ENCODE measurements around the gene ANO10. TPM values are rescaled to one million over a fixed set of nuclear protein-coding genes. Genes with fewer than 3 reads are reported as not detected.
"Not testable (repeated sequence)": the region's sequence is repeated elsewhere in the genome, so short reads cannot be mapped to it uniquely, and the experiment has no call there.

The ANO10 gene
- total RNA-seq, 1 donor from 2014 or later, result 4.2 TPM

- Mint-ChIP-seq H3K9me3 (peaks cover 10% of the 10 kb centered on the region), H3K27me3 (ENCODE audit: insufficient read depth) (peaks cover 8% of the 10 kb centered on the region), H3K27ac (no peak overlapping the region), H3K36me3 (ENCODE audit: low read depth) (no peaks in the 10 kb centered on the region), H3K4me3 (no peak overlapping the region), H3K4me1 (ENCODE audit: low read depth) (no peaks in the 10 kb centered on the region)
- DNase-seq (ENCODE audit: low spot score), result no peak
- intact Hi-C loops (cut with micrococcal nuclease), result no loop called here
Measured at GRCh38 chr3:43468133-43468532, 153.7 kb downstream of the ANO10 start.

- no peaks in the 10 kb centered on the region for H3K4me1 Mint-ChIP-seq (ENCODE audit: low read depth)
- H3K27me3 Mint-ChIP-seq (ENCODE audit: insufficient read depth), result peaks cover 10% of the 10 kb centered on the region
- H3K9me3 Mint-ChIP-seq, result peaks cover 13% of the 10 kb centered on the region
- H3K4me3 Mint-ChIP-seq, result no peak overlapping the region
- no peak for DNase-seq (ENCODE audit: low spot score)
- intact Hi-C loops (cut with micrococcal nuclease), result no loop called here
- no peaks in the 10 kb centered on the region for H3K36me3 Mint-ChIP-seq (ENCODE audit: low read depth)
- no peak overlapping the region for H3K27ac Mint-ChIP-seq
Measured at GRCh38 chr3:43465109-43465508, 156.7 kb downstream of the ANO10 start.

- H3K9me3 Mint-ChIP-seq, result peaks cover 13% of the 10 kb centered on the region
- H3K4me3 Mint-ChIP-seq; DNase-seq (ENCODE audit: low spot score); intact Hi-C loops (cut with micrococcal nuclease); H3K36me3 Mint-ChIP-seq (ENCODE audit: low read depth); H3K27me3 Mint-ChIP-seq (ENCODE audit: insufficient read depth); H3K27ac Mint-ChIP-seq; H3K4me1 Mint-ChIP-seq (ENCODE audit: low read depth): not testable (repeated sequence)
Measured at GRCh38 chr3:43462566-43462965, 159.2 kb downstream of the ANO10 start.

GRCh38 chr3:43461345-43461744 is 160.5 kb downstream of the ANO10 start:
- Mint-ChIP-seq H3K4me1 (ENCODE audit: low read depth) (no peaks in the 10 kb centered on the region), H3K9me3 (peaks cover 13% of the 10 kb centered on the region), H3K36me3 (ENCODE audit: low read depth) (no peaks in the 10 kb centered on the region), H3K4me3 (no peak overlapping the region), H3K27ac (no peak overlapping the region), H3K27me3 (ENCODE audit: insufficient read depth) (peaks cover 4% of the 10 kb centered on the region)
- intact Hi-C loops (cut with micrococcal nuclease), result no loop called here
- DNase-seq (ENCODE audit: low spot score), result no peak

- H3K36me3 Mint-ChIP-seq (ENCODE audit: low read depth); H3K9me3 Mint-ChIP-seq; H3K4me1 Mint-ChIP-seq (ENCODE audit: low read depth); H3K27me3 Mint-ChIP-seq (ENCODE audit: insufficient read depth); DNase-seq (ENCODE audit: low spot score); intact Hi-C loops (cut with micrococcal nuclease); H3K4me3 Mint-ChIP-seq; H3K27ac Mint-ChIP-seq: not testable (repeated sequence)
Measured at GRCh38 chr3:43457038-43457437, 164.8 kb downstream of the ANO10 start.

GRCh38 chr3:43455233-43455632 is 166.6 kb downstream of the ANO10 start:
- intact Hi-C loops (cut with micrococcal nuclease), result no loop called here
- no peak for DNase-seq (ENCODE audit: low spot score)
- Mint-ChIP-seq H3K4me1 (ENCODE audit: low read depth) (no peaks in the 10 kb centered on the region), H3K27me3 (ENCODE audit: insufficient read depth) (peaks cover under 1% of the 10 kb centered on the region), H3K27ac (no peak overlapping the region), H3K4me3 (no peak overlapping the region), H3K9me3 (no peaks in the 10 kb centered on the region), H3K36me3 (ENCODE audit: low read depth) (no peaks in the 10 kb centered on the region)

GRCh38 chr3:43453981-43454380 is 167.8 kb downstream of the ANO10 start:
- Mint-ChIP-seq H3K4me3 (no peak overlapping the region), H3K9me3 (no peaks in the 10 kb centered on the region), H3K27ac (no peak overlapping the region), H3K4me1 (ENCODE audit: low read depth) (no peaks in the 10 kb centered on the region), H3K27me3 (ENCODE audit: insufficient read depth) (peaks cover 2% of the 10 kb centered on the region), H3K36me3 (ENCODE audit: low read depth) (no peaks in the 10 kb centered on the region)
- intact Hi-C loops (cut with micrococcal nuclease), result no loop called here
- no peak for DNase-seq (ENCODE audit: low spot score)

- intact Hi-C loops (cut with micrococcal nuclease), result no loop called here
- H3K27ac Mint-ChIP-seq, result no peak overlapping the region
- no peaks in the 10 kb centered on the region for H3K9me3 Mint-ChIP-seq
- peaks cover 2% of the 10 kb centered on the region for H3K27me3 Mint-ChIP-seq (ENCODE audit: insufficient read depth)
- H3K4me3 Mint-ChIP-seq, result no peak overlapping the region
- H3K36me3 Mint-ChIP-seq (ENCODE audit: low read depth), result no peaks in the 10 kb centered on the region
- peaks cover 11% of the 10 kb centered on the region for H3K4me1 Mint-ChIP-seq (ENCODE audit: low read depth)
- no peak for DNase-seq (ENCODE audit: low spot score)
Measured at GRCh38 chr3:43451670-43452254, 170.0 kb downstream of the ANO10 start.

- Mint-ChIP-seq H3K9me3 (no peaks in the 10 kb centered on the region), H3K27ac (no peak overlapping the region), H3K4me1 (ENCODE audit: low read depth) (peaks cover 11% of the 10 kb centered on the region), H3K36me3 (ENCODE audit: low read depth) (no peaks in the 10 kb centered on the region), H3K27me3 (ENCODE audit: insufficient read depth) (peaks cover 2% of the 10 kb centered on the region), H3K4me3 (no peak overlapping the region)
- DNase-seq (ENCODE audit: low spot score), result no peak
- intact Hi-C loops (cut with micrococcal nuclease), result loop anchor here (2.0 kb wide), 1 partner anchor 157 kb away; no protein-coding TSS in a partner anchor
Measured at GRCh38 chr3:43448098-43448497, 173.7 kb downstream of the ANO10 start.

- no peaks in the 10 kb centered on the region for H3K9me3 Mint-ChIP-seq
Measured at GRCh38 chr3:43445820-43446219, 176.0 kb downstream of the ANO10 start.

GRCh38 chr3:43442872-43443395 is 178.9 kb downstream of the ANO10 start:
- Mint-ChIP-seq H3K4me3 (no peak overlapping the region), H3K9me3 (no peaks in the 10 kb centered on the region), H3K27ac (no peak overlapping the region), H3K36me3 (ENCODE audit: low read depth) (no peaks in the 10 kb centered on the region), H3K27me3 (ENCODE audit: insufficient read depth) (no peaks in the 10 kb centered on the region), H3K4me1 (ENCODE audit: low read depth) (peaks cover 4% of the 10 kb centered on the region)
- intact Hi-C loops (cut with micrococcal nuclease), result no loop called here
- DNase-seq (ENCODE audit: low spot score), result no peak

More at GRCh38 chr3:43445820-43446219, 176.0 kb downstream of the ANO10 start:
- intact Hi-C loops (cut with micrococcal nuclease), result no loop called here
- Mint-ChIP-seq H3K27ac (no peak overlapping the region), H3K4me1 (ENCODE audit: low read depth) (peaks cover 11% of the 10 kb centered on the region), H3K36me3 (ENCODE audit: low read depth) (no peaks in the 10 kb centered on the region), H3K4me3 (no peak overlapping the region), H3K27me3 (ENCODE audit: insufficient read depth) (peaks cover 2% of the 10 kb centered on the region)
- no peak for DNase-seq (ENCODE audit: low spot score)

GRCh38 chr3:43436507-43437140 is 185.2 kb downstream of the ANO10 start:
- H3K36me3 Mint-ChIP-seq (ENCODE audit: low read depth), result no peaks in the 10 kb centered on the region
- no peak overlapping the region for H3K4me3 Mint-ChIP-seq
- H3K9me3 Mint-ChIP-seq, result no peaks in the 10 kb centered on the region
- H3K4me1 Mint-ChIP-seq (ENCODE audit: low read depth), result no peaks in the 10 kb centered on the region
- DNase-seq (ENCODE audit: low spot score), result no peak
- intact Hi-C loops (cut with micrococcal nuclease), result no loop called here
- H3K27me3 Mint-ChIP-seq (ENCODE audit: insufficient read depth), result peaks cover 4% of the 10 kb centered on the region
- no peak overlapping the region for H3K27ac Mint-ChIP-seq

GRCh38 chr3:43435706-43436105 is 186.1 kb downstream of the ANO10 start:
- intact Hi-C loops (cut with micrococcal nuclease), result no loop called here
- no peaks in the 10 kb centered on the region for H3K4me1 Mint-ChIP-seq (ENCODE audit: low read depth)

More at GRCh38 chr3:43435706-43436105, 186.1 kb downstream of the ANO10 start:
- Mint-ChIP-seq H3K36me3 (ENCODE audit: low read depth) (no peaks in the 10 kb centered on the region), H3K27ac (no peak overlapping the region), H3K27me3 (ENCODE audit: insufficient read depth) (peaks cover 4% of the 10 kb centered on the region), H3K4me3 (no peak overlapping the region), H3K9me3 (no peaks in the 10 kb centered on the region)
- no peak for DNase-seq (ENCODE audit: low spot score)
